DND-41 (cell line): ENCODE data around the gene MTG1.

Experiments used
- EZH2 ChIP-seq: IDR thresholded peaks from 3 replicates; pipeline ENCODE4 v1.6.1; 2012; ENCODE audit warnings: borderline replicate concordance, low read depth, mild to moderate bottlenecking, moderate library complexity, low read length, inconsistent platforms; ENCODE audit not compliant: severe bottlenecking
- TF ChIP-seq, protein P1 (sequence below): IDR thresholded peaks from 2 replicates; pipeline ENCODE4 v1.5.1; 2012; ENCODE audit warnings: borderline replicate concordance, low read length, moderate library complexity, mild to moderate bottlenecking; ENCODE audit not compliant: poor library complexity, severe bottlenecking; ENCODE audit errors: extremely low read depth

DNA sequence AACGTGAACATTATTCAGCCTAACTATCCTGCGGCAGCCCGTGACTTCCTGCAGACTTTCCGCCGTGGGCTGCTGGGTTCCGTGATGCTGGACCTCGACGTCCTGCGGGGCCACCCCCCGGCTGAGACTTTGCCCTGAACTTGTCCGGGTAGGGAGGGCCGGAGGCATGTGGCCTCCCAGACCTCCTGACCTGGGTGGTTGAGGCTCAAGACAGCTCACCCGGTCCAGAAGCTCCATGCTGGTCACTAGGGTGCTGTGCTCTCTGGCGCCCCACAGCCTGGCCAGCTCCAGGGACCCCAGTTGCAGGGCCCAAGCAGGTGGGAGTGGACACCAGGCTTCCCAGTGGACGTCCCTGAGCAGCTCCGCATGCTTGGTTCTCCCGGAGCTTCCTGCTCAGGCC, 26.1 kb downstream of the MTG1 start:
- TF ChIP-seq, protein P1, sequence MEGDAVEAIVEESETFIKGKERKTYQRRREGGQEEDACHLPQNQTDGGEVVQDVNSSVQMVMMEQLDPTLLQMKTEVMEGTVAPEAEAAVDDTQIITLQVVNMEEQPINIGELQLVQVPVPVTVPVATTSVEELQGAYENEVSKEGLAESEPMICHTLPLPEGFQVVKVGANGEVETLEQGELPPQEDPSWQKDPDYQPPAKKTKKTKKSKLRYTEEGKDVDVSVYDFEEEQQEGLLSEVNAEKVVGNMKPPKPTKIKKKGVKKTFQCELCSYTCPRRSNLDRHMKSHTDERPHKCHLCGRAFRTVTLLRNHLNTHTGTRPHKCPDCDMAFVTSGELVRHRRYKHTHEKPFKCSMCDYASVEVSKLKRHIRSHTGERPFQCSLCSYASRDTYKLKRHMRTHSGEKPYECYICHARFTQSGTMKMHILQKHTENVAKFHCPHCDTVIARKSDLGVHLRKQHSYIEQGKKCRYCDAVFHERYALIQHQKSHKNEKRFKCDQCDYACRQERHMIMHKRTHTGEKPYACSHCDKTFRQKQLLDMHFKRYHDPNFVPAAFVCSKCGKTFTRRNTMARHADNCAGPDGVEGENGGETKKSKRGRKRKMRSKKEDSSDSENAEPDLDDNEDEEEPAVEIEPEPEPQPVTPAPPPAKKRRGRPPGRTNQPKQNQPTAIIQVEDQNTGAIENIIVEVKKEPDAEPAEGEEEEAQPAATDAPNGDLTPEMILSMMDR = no peak
- no peak for TF ChIP-seq EZH2
